Measurements from ENCODE around the gene STARD3.

The STARD3 gene

GRCh38 chr17:39639043-39639442, 2.1 kb downstream of the STARD3 start:
- no peak for DNase-seq

- DNase-seq = no peak
Measured at GRCh38 chr17:39639566-39640458, 2.9 kb downstream of the STARD3 start.

- DNase-seq = no peak
Measured at GRCh38 chr17:39640591-39641031, 3.7 kb downstream of the STARD3 start.

GRCh38 chr17:39641097-39641496, 4.2 kb downstream of the STARD3 start:
- no peak for DNase-seq

GRCh38 chr17:39641883-39642282, 4.9 kb downstream of the STARD3 start:
- DNase-seq = no peak

- DNase-seq = no peak
Measured at GRCh38 chr17:39642291-39643074, 5.5 kb downstream of the STARD3 start.

- no peak for DNase-seq
Measured at GRCh38 chr17:39643271-39643670, 6.3 kb downstream of the STARD3 start.

- DNase-seq = no peak
Measured at GRCh38 chr17:39647256-39647655, 10.3 kb downstream of the STARD3 start.

- DNase-seq = no peak
Measured at GRCh38 chr17:39648616-39649366, 11.8 kb downstream of the STARD3 start.

GRCh38 chr17:39650121-39650579, 13.2 kb downstream of the STARD3 start:
- no peak for DNase-seq

- DNase-seq = no peak
Measured at GRCh38 chr17:39651923-39652586, 15.1 kb downstream of the STARD3 start.

- no peak for DNase-seq
Measured at GRCh38 chr17:39652587-39653315, 15.8 kb downstream of the STARD3 start.

GRCh38 chr17:39653316-39653661, 16.3 kb downstream of the STARD3 start:
- DNase-seq = no peak

GRCh38 chr17:39653662-39654331, 16.9 kb downstream of the STARD3 start:
- DNase-seq = peak; percentile 90

- DNase-seq = no peak
Measured at GRCh38 chr17:39655105-39655504, 18.2 kb downstream of the STARD3 start.

GRCh38 chr17:39658346-39658745, 21.4 kb downstream of the STARD3 start:
- DNase-seq = no peak

- no peak for DNase-seq
Measured at GRCh38 chr17:39658760-39659159, 21.8 kb downstream of the STARD3 start.

GRCh38 chr17:39659279-39660010, 22.5 kb downstream of the STARD3 start:
- DNase-seq = no peak

GRCh38 chr17:39660011-39660360, 23.0 kb downstream of the STARD3 start:
- no peak for DNase-seq

Measured in activated CD8-positive, alpha-beta memory T cell treated with anti-CD3 and anti-CD28 coated beads for 24 hours (primary cell).